RPMI8226 (cell line): Measurements from ENCODE around the gene KCNQ1.

Source experiments
- DNase-seq: peaks from one replicate; pipeline ENCODE4 v3.0.0-alpha.2; 2015

Gene KCNQ1

DNA sequence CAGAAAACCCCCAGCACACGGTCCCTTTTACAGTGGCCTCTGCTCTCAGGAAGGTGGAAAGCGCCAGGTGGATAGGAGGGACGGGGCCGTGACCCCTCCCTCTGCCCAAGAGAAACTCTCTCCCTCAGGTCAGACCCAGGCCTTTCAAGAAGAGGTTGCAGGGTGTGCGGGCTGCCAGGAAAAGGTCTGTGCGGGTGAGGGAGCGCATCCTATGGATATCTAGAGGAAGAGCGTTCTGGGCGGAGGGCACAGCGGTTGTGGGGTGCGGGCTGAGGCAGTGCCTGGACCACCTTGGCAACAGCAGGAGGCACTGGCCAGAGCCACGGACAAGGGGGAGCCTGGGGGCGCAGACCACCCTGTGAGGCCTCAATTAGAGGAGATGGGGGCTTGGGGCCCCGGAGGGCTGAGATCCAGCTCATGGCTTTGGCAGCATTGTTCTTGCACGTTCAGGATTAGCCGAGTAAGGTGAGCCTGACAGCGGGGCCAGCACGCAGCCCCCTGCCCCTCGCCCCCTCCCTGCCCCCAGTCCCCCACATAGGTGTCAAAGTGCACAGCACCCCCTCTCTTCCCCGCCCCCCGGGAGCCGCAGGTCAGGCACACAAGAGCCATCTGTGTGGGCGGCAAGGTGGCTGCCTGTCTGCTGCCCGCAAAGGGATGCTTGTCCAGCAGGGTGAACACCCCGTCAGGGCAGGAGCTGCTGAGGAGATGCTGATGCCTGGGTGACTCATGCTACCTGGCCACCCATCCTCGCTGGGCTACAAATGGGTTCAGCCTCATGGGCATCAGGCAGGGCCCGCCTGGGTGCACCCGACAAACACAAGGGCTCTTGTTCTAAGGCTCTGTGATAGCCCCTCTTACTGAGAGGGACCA is 347.8 kb downstream of the KCNQ1 start:
- no peak for DNase-seq

DNA sequence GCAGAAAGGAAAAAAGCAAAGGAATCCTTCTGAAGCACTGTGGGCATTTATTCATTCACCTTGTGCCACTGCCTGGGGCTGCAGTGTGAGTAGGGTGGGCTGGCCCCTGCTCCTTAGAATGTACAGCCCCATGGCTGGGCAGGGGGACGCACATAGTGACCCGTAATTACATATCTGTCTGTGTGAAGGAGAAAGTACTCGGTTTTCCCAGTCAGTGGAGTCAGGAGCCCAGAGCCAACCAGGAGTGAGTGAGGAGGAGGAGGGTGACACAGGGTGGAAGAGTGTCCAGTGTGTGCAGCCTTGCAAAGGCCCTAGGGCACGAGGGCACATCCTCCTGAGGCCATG is 348.9 kb downstream of the KCNQ1 start:
- DNase-seq, result no peak

- DNase-seq, result no peak
These were observed 349.5 kb downstream of the KCNQ1 start for GRCh38 chr11:2794046-2794967.

GRCh38 chr11:2794968-2795322 is 350.1 kb downstream of the KCNQ1 start:
- DNase-seq, result no peak

GRCh38 chr11:2795491-2795991 is 350.7 kb downstream of the KCNQ1 start:
- no peak for DNase-seq

DNA sequence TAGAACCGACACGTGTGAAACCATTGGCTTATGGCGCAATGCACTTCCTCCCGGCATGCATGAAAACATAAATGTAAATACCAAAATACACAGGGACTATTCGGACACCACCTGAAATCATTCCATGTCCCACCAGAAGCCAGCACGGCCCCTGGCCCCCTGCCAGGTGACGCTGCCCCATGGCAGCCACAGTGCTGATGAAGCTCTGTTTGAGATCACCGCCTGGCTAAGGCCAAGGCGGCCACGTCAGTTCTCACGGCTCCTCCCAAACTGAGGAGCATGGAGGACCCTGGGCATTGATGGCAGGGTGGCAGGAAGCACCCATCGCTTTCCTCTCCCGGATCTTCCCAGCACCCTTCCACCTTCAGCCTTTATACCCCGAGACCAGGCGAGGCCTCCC is 351.3 kb downstream of the KCNQ1 start:
- no peak for DNase-seq

GRCh38 chr11:2796508-2797113 is 351.8 kb downstream of the KCNQ1 start:
- no peak for DNase-seq

GRCh38 chr11:2797121-2797711 is 352.4 kb downstream of the KCNQ1 start:
- DNase-seq, result no peak

- DNase-seq, result no peak
These were observed 353.0 kb downstream of the KCNQ1 start for GRCh38 chr11:2797741-2798361.

- no peak for DNase-seq
These were observed 354.3 kb downstream of the KCNQ1 start for GRCh38 chr11:2798951-2799761.

DNA sequence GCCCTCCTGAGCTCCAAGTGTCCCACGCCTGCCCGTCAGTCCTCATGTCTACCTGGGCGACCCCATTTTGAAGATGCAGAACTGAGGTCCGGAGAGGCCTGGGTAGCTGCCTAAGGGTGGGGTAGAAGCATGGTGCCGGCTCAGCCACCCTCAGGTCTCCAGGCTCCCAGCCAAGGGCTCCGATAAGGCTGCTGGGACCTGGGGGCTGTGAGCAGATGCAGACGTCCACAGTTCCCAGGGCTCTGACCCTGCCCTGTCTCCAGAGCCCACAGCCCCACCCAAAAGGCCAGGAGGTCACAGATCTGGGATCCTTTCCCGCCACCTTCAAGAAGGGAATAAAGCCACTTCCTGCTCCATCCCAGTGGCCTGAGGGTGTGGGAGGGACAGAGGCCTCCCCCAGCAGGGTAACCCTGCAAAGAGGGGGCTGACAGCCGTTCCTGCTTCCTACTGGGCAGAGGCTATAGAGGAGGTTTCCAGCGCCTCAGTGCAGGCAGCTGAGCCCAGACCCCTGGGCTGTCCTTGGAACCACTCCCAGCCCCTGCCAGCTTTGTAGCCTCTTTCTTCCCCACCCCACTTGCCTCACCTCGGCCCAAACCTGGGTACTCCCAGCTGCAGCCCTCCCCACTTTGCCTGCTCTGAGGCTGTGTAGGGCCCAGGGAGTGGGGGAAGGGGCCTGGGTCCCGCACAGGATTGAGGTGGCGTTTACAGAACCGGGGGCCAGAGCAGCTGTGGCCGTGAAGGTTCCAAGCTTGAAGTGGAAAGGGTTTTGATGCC is 355.3 kb downstream of the KCNQ1 start:
- no peak for DNase-seq

DNA sequence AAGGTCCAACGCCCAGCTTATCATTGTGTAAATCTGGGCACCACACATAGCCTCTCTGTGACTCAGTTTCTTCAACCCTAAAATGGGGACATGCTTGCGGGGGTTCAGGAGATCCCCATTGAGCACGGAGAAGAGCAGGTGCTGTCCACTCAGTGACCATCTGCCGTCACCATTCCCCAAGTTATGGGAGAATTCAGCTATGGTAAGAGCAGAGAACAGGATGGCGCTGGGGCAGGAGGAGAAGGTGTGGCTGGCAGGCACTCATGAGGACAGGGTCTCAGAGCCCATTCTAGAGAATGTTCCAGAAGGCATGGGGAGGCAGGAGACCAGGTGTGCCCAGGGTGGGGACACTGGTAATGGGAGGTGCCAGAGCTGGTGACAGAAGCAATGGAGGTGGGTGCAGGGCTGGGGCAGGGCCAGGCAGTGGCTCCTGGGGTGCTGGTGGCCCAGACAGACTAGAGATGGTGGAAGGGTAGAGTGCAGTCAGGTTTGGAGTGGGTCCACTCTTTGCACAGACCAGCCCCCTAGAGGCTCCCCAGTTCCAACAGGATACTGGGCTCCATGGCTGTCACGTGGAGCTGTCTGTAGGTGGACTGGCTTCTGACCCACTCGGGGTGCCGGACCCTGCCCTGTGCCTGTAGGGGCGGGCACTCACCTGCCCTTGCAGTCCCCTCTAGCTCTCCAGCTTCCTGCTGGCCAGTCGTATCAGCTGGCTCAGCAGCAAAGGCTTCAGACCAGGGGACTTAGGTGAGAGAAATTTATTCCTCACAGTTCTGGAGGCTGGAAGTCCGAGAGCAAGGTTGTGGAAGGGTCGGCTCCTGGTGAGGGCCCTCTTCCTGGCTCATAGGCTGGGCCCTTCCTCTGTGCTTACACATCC is 356.1 kb downstream of the KCNQ1 start:
- no peak for DNase-seq

GRCh38 chr11:2801711-2802388 is 357.0 kb downstream of the KCNQ1 start:
- DNase-seq, result no peak

- DNase-seq, result no peak
These were observed 357.8 kb downstream of the KCNQ1 start for GRCh38 chr11:2802389-2803185.

- no peak for DNase-seq
These were observed 358.6 kb downstream of the KCNQ1 start for GRCh38 chr11:2803186-2804091.

- no peak for DNase-seq
These were observed 359.4 kb downstream of the KCNQ1 start for GRCh38 chr11:2804189-2804588.

DNA sequence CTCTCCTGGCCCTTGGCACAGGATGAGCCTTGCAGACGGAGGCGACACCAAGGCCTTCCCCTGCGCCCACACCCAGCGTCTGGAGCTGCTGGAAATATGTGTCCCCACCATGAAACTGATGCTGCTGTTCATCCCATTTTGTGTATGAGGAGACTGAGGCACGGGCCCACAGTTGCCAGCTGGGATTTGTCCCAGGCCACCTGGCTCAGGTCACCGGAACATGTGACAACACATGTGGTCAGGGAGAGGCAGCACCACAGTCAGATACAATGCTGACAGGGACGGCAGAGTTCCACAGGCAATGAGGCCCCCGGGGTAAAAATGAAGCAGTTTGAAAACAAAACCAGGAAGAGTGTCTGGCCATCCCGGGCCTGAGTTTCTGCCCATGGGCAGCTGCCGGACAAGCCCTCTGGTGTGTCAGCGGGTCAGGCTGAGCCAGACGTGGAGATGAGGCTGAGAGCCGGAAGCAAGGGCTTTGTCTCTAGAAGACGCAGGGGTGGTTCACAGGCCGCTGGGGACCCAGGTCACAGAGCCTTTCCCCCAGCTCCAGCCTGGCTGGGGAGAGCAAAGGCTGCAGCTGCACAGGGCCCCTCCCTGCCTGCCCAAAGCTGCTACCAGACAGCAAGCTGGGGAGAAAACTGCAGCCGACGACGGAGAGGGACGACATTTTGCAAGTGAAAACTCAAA is 360.0 kb downstream of the KCNQ1 start:
- DNase-seq, result no peak
